Hepatocyte (in vitro differentiated cells): Measurements from ENCODE around the gene EMX1.

Source experiments
- CTCF ChIP-seq: fragments of 200-600 bp; sonication (generic); IDR thresholded peaks from 2 replicates; pipeline ENCODE4 v1.5.1; 2016; ENCODE audit warnings: antibody characterized with exemption, mild to moderate bottlenecking; ENCODE audit not compliant: poor library complexity
- EZH2 ChIP-seq: fragments of 200-600 bp; sonication (generic); IDR thresholded peaks from 2 replicates; pipeline ENCODE4 v1.6.1; 2016; ENCODE audit warnings: antibody characterized with exemption, mild to moderate bottlenecking, borderline replicate concordance
- EZH2phosphoT487 ChIP-seq: fragments of 200-600 bp; sonication (generic); IDR thresholded peaks from one replicate; pipeline ENCODE4 v1.6.1; 2018; ENCODE audit warnings: antibody characterized with exemption, mild to moderate bottlenecking, low read depth, moderate library complexity; ENCODE audit not compliant: unreplicated experiment, severe bottlenecking

GRCh38 chr2:72954376-72955227 is 37.3 kb downstream of the EMX1 start:
- no peak for TF ChIP-seq CTCF
- no peak for TF ChIP-seq EZH2
- no peak for TF ChIP-seq EZH2phosphoT487
